Thoracic aorta (tissue), 2 donors: ENCODE measurements around the gene SYNDIG1. TPM values are rescaled to one million over a fixed set of nuclear protein-coding genes. Genes with fewer than 3 reads are reported as not detected.

Experiments
- ATAC-seq: fragments of 150-250 bp; one replicate; pipeline ENCODE4 v1.8.0; 2017; ENCODE audit warnings: low read depth; ENCODE audit not compliant: insufficient number of reproducible peaks, low FRiP score
- DNase-seq: peaks from one replicate; pipeline ENCODE4 v3.0.0-alpha.2; 2020; ENCODE audit warnings: low spot score
- H3K27ac ChIP-seq, 2 donors: fragments of 200-600 bp; sonication (generic); 1 replicate in 1 of 2; 2 replicates in 1 of 2; pipeline ENCODE4 v1.5.1; 2016; ENCODE audit warnings: mild to moderate bottlenecking in 2 of 2, moderate library complexity in 2 of 2
- H3K27me3 ChIP-seq: fragments of 200-600 bp; sonication (generic); replicated peaks from 2 replicates; pipeline ENCODE4 v1.6.0; 2016; ENCODE audit warnings: mild to moderate bottlenecking; ENCODE audit not compliant: insufficient read depth
- H3K36me3 ChIP-seq: fragments of 200-600 bp; sonication (generic); one replicate; pipeline ENCODE4 v1.5.1; 2016
- H3K4me1 ChIP-seq, 2 donors: fragments of 200-600 bp; sonication (generic); 1 replicate in 1 of 2; 2 replicates in 1 of 2; pipeline versions ENCODE4 v1.5.1 to v1.6.0; 2016; ENCODE audit warnings: low read depth in 2 of 2, mild to moderate bottlenecking in 1 of 2; ENCODE audit not compliant: control insufficient read depth in 1 of 2
- H3K4me3 ChIP-seq: fragments of 200-600 bp; sonication (generic); 2 replicates; pipeline ENCODE4 v1.5.1; 2016; ENCODE audit warnings: mild to moderate bottlenecking
- H3K9me3 ChIP-seq: fragments of 200-600 bp; sonication (generic); 2 replicates; pipeline ENCODE4 v1.5.1; 2016
- CTCF ChIP-seq: fragments of 200-600 bp; sonication (generic); IDR thresholded peaks from one replicate; pipeline ENCODE4 v1.5.1; 2019; ENCODE audit warnings: antibody characterized with exemption
- total RNA-seq, 2 donors: library from RNA; depleted of rRNA; stranded (reverse); fragments of >200 nt; gene quantifications; one replicate each; pipeline versions ENCODE4 v1.1.0 to v1.2.3, GENCODE V29; 2016

SYNDIG1 gene
- total RNA-seq, 2 donors from 2014 or later = 1.8 to 5.4 TPM

GRCh38 chr20:24495266-24495665 lies 25.8 kb downstream of the SYNDIG1 start:
- Histone ChIP-seq H3K9me3 (no peaks in the 10 kb centered on the region), H3K36me3 (no peaks in the 10 kb centered on the region), H3K27me3 (no peaks in the 10 kb centered on the region), H3K4me3 (no peak overlapping the region), H3K27ac (no peak overlapping the region), H3K4me1 (no peaks in the 10 kb centered on the region)
- no peak for TF ChIP-seq CTCF
- ATAC-seq = no peak
- no peak for DNase-seq

GRCh38 chr20:24497851-24498250 lies 28.4 kb downstream of the SYNDIG1 start:
- ATAC-seq (no peak), DNase-seq (no peak)
- TF ChIP-seq CTCF = no peak
- H3K36me3 ChIP-seq = no peaks in the 10 kb centered on the region
- H3K4me3 ChIP-seq = no peak overlapping the region
- H3K27me3 ChIP-seq = no peaks in the 10 kb centered on the region
- no peak overlapping the region for H3K27ac ChIP-seq
- H3K9me3 ChIP-seq = no peaks in the 10 kb centered on the region
- peaks cover 0 to 5% of the 10 kb centered on the region in 2 donors for H3K4me1 ChIP-seq

GRCh38 chr20:24498641-24499040 lies 29.2 kb downstream of the SYNDIG1 start:
- no peak for TF ChIP-seq CTCF
- H3K9me3 ChIP-seq = no peaks in the 10 kb centered on the region
- peaks cover 0 to 12% of the 10 kb centered on the region in 2 donors for H3K4me1 ChIP-seq
- H3K36me3 ChIP-seq = no peaks in the 10 kb centered on the region
- ATAC-seq (no peak), DNase-seq (no peak)
- no peak overlapping the region for H3K4me3 ChIP-seq
- no peak overlapping the region for H3K27ac ChIP-seq
- no peaks in the 10 kb centered on the region for H3K27me3 ChIP-seq

GRCh38 chr20:24499472-24499871 lies 30.0 kb downstream of the SYNDIG1 start:
- no peak for DNase-seq

GRCh38 chr20:24501764-24502556 lies 32.5 kb downstream of the SYNDIG1 start:
- no peaks in the 10 kb centered on the region for H3K36me3 ChIP-seq
- no peaks in the 10 kb centered on the region for H3K27me3 ChIP-seq
- no peak for TF ChIP-seq CTCF
- no peak overlapping the region for H3K27ac ChIP-seq
- H3K4me3 ChIP-seq = no peak overlapping the region
- H3K4me1 ChIP-seq = peaks cover 0 to 21% of the 10 kb centered on the region in 2 donors
- no peaks in the 10 kb centered on the region for H3K9me3 ChIP-seq
- ATAC-seq (no peak), DNase-seq (no peak)

More at GRCh38 chr20:24499472-24499871, 30.0 kb downstream of the SYNDIG1 start:
- Histone ChIP-seq H3K4me1 (peaks cover 0 to 20% of the 10 kb centered on the region in 2 donors), H3K36me3 (no peaks in the 10 kb centered on the region), H3K27me3 (no peaks in the 10 kb centered on the region), H3K9me3 (no peaks in the 10 kb centered on the region), H3K4me3 (no peak overlapping the region), H3K27ac (no peak overlapping the region)
- no peak for TF ChIP-seq CTCF
- no peak for ATAC-seq
